GM12874 (cell line): ENCODE data around the gene KEAP1.

ENCODE experiments used
- TF ChIP-seq, protein P1 (sequence below): IDR thresholded peaks from 2 replicates; pipeline ENCODE4 v1.5.1; 2011; ENCODE audit warnings: low read depth, mild to moderate bottlenecking, control low read depth, low read length, moderate library complexity; ENCODE audit not compliant: insufficient read depth

The KEAP1 gene

DNA sequence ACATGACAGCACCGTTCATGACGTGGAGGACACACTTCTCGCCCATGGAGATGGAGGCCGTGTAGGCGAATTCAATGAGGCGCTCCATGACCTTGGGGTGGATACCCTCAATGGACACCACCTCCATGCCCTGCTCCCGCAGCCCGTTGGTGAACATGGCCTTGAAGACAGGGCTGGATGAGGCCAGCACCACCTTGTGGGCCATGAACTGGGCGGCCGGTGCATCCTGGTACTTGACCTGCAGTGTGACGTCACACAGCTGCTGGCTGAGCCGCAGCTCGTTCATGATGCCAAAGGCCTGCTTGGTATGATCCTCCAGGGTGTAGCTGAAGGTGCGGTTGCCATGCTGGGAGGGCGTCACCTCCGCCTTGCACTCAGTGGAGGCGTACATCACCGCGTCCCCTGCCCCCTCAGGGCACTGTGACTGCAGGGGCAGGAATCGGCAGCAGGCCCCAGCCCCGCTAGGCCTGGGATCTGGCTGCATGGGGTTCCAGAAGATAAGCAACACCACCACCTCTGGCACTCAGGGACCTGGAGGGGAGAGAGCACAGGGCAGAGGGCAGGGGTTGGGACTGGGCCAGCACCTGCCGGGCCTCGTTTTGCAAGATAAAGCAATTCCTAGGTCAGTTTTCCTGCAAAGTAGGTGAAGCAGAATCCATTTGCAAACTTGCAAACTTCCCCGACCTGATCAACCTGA is 3.5 kb downstream of the KEAP1 start:
- TF ChIP-seq, protein P1, sequence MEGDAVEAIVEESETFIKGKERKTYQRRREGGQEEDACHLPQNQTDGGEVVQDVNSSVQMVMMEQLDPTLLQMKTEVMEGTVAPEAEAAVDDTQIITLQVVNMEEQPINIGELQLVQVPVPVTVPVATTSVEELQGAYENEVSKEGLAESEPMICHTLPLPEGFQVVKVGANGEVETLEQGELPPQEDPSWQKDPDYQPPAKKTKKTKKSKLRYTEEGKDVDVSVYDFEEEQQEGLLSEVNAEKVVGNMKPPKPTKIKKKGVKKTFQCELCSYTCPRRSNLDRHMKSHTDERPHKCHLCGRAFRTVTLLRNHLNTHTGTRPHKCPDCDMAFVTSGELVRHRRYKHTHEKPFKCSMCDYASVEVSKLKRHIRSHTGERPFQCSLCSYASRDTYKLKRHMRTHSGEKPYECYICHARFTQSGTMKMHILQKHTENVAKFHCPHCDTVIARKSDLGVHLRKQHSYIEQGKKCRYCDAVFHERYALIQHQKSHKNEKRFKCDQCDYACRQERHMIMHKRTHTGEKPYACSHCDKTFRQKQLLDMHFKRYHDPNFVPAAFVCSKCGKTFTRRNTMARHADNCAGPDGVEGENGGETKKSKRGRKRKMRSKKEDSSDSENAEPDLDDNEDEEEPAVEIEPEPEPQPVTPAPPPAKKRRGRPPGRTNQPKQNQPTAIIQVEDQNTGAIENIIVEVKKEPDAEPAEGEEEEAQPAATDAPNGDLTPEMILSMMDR: no peak

GRCh38 chr19:10497371-10497770 is 5.8 kb downstream of the KEAP1 start:
- TF ChIP-seq, protein P1: no peak

GRCh38 chr19:10491472-10492047 is 11.6 kb downstream of the KEAP1 start:
- TF ChIP-seq, protein P1: no peak

- TF ChIP-seq, protein P1: no peak
Observed at GRCh38 chr19:10486551-10486950, 16.6 kb downstream of the KEAP1 start.

DNA sequence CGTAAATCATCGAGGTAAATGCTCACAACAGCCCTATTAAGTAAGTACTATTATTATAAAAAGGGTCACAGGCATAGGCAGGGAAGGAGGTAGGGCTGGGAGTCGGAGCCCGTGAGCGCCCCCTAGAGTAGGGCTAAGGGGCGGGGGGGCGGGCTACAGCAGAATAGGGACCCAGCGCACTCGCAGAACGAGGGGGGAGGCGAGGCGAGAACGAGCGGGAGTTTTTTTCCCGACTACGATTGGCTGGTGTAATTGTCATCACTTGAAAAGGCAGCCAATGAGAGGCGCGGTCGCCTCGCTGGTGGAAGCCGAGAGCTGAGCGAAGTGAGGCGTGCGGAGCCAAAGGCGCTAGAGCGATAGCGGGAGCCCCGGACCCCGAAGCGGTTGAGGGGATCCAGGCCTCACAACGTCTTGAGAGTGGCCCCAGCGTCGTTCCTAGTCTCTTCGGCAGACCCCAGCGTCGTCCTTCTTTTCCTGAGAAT is 24.2 kb downstream of the KEAP1 start:
- TF ChIP-seq, protein P1: peak; percentile 49

- TF ChIP-seq, protein P1: no peak
Observed at GRCh38 chr19:10478476-10478875, 24.7 kb downstream of the KEAP1 start.

DNA sequence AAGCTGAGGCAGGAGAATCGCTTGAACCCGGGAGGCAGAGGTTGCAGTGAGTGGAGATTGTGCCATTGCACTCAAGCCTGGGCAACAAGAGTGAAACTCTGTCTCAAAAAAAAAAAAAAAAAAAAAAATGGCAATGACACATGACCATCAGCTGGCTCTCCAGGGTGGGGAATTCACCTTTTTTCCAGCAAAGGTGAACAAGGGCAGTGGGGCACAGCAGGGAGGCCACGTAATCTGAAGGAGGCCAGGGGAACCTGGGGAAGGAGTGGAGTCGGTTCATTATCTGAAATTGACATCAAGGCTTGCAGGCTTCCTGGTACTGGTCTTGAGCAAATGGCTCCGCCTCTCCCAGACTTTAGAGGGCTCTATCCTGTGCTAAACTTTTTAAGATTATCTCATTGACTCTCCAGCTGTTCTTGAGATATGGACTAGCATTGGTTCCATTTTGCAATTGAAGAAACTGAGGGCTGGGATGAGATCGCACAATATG is 28.1 kb downstream of the KEAP1 start:
- TF ChIP-seq, protein P1: no peak
